ENCODE results near the gene FBXO17.
A peak's percentile ranks its signal among the peaks of the same experiment; 100 is the strongest.
"Not testable (repeated sequence)": the region's sequence is repeated elsewhere in the genome, so short reads cannot be mapped to it uniquely, and the experiment has no call there.

The FBXO17 gene

DNA sequence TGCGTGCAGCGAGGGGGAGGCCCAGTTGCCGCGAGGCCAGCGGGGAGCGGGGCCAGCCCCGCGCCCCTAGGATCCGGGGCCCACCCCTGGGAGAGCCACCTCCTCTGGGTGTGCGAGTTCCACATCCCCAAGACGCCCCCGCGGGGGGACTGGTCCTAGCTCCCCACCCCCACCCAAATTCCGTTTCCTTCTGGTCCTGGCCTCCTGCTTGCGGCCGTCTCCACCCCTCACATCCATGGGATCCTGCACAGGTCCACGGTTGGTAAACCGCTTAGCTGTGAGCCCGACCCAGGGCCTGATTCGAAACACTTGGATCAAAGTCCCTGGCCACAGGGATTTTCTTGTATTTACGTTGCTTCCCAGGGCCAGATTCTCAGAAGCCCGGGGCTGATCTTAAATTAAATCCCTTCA, 324 bp upstream of the FBXO17 start:
- ATAC-seq (replicated peaks; ENCODE audit: extremely low read depth, poor library complexity, severe bottlenecking): no peak
- Mint-ChIP-seq H3K27me3 (peaks cover 37% of the 10 kb centered on the region), H3K36me3 (ENCODE audit: insufficient read depth) (peaks cover 4% of the 10 kb centered on the region), H3K4me3 (peak overlapping the region; percentile 57), H3K4me1 (peaks cover 5% of the 10 kb centered on the region), H3K27ac (ENCODE audit: low read depth) (no peak overlapping the region), H3K9me3 (no peaks in the 10 kb centered on the region)
- DNase-seq (ENCODE audit: low spot score in 2 of 2): no peak

DNA sequence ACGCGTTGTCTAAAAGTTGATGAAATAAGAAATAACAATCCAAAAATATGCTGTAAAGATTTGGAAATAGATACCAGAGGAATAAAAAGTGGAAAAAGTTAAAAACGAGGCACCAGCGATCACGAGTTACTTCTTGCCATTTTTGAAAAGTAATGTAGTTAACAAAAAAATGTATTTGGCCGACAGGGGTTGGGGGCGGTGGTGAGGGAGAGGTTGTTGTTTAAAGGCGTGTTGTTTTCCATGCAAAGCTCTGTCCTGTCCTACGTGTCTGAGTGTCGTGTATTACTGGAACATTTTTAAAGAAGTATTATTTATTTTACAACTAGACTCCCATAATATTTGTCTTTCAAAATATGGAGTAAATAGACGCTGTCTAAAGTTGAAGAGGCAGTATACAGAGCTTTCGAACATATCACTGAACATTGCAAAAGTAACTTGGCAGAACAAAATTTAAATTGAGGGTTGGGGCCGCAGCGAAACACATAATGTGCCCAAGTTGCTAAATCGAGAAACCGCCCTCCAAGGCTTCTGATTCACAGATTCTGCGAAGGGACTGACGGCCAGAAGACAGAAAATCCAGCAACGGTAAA, 823 bp downstream of the FBXO17 start:
- DNase-seq (ENCODE audit: low spot score in 2 of 2) (no peak), ATAC-seq (replicated peaks; ENCODE audit: extremely low read depth, poor library complexity, severe bottlenecking) (no peak)
- Mint-ChIP-seq H3K27me3 (peaks cover 37% of the 10 kb centered on the region), H3K4me3 (peak overlapping the region; percentile 66), H3K4me1 (peaks cover 5% of the 10 kb centered on the region), H3K9me3 (no peaks in the 10 kb centered on the region), H3K27ac (ENCODE audit: low read depth) (peak overlapping the region; percentile 53), H3K36me3 (ENCODE audit: insufficient read depth) (peaks cover 4% of the 10 kb centered on the region)

- Mint-ChIP-seq H3K9me3 (no peaks in the 10 kb centered on the region), H3K27me3 (peaks cover 26% of the 10 kb centered on the region), H3K27ac (ENCODE audit: low read depth) (no peak overlapping the region), H3K4me1 (peaks cover 5% of the 10 kb centered on the region), H3K36me3 (ENCODE audit: insufficient read depth) (peaks cover 4% of the 10 kb centered on the region), H3K4me3 (no peak overlapping the region)
- ATAC-seq (replicated peaks; ENCODE audit: extremely low read depth, poor library complexity, severe bottlenecking): no peak
- no peak for DNase-seq (ENCODE audit: low spot score in 2 of 2)
Measured at GRCh38 chr19:38971672-38972071, 3.9 kb downstream of the FBXO17 start.

DNA sequence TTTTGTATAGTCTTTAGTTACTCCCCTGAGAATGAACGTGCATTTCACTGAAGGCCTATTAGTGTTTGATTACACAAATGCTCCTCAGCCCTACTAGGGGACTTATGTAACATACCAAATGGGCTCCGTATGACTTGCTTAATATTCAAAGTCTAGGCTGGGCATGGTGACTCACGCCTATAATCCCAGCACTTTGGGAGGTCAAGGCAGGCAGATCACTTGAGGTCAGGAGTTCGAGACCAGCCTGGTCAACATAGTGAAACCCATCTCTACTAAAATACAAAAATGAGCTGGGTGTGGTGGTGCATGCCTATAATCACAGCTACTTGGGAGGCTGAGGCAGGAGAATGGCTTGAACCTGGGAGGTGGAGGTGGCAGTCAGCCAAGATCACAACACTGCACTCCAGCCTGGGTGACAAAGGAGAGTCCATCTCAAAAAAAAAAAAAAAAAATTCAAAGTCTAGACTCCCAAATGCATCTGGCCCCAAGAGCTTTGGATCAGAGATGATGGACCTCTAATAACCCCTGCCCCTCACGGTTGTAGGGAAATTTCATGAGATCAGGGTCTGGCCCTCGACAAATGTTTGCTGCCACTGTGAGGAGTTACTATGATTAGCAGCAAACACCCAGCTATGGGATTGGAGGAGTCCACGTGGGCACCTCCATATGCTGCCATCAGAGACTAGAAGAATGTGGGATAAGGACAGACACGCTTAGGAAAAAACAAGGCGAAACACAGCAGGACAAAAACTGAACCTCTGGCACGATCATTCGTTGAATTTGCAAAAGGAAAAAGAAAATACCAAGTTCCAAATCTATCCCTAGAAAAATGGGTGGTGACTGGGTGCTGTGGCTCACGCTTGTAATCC, 4.6 kb downstream of the FBXO17 start:
- peaks cover 19% of the 10 kb centered on the region for H3K27me3 Mint-ChIP-seq
- no peak overlapping the region for H3K27ac Mint-ChIP-seq (ENCODE audit: low read depth)
- DNase-seq (ENCODE audit: low spot score in 2 of 2): no peak
- no peaks in the 10 kb centered on the region for H3K9me3 Mint-ChIP-seq
- no peak for ATAC-seq (replicated peaks; ENCODE audit: extremely low read depth, poor library complexity, severe bottlenecking)
- peaks cover 2% of the 10 kb centered on the region for H3K4me1 Mint-ChIP-seq
- no peak overlapping the region for H3K4me3 Mint-ChIP-seq
- H3K36me3 Mint-ChIP-seq (ENCODE audit: insufficient read depth): peaks cover 1% of the 10 kb centered on the region

DNA sequence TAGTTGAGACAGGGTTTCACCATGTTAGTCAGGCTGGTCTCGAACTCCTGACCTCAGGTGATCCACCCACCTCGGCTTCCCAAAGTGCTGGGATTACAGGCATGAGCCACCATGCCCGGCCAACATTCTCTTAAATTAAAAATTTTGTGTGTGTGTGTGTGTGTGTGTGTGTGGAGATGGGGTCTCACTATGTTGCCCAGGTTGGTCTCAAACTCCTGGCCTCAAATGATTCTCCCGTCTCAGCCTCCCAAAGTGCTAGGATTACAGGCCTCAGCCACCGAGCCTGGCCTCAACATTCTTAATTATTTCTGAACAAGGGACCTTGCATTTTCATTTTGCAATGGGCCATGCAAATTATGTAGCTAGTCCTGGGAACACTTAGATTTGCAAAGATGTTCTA, 9.4 kb downstream of the FBXO17 start:
- not testable (repeated sequence) for H3K9me3 Mint-ChIP-seq; H3K27me3 Mint-ChIP-seq; ATAC-seq (replicated peaks; ENCODE audit: extremely low read depth, poor library complexity, severe bottlenecking); H3K4me1 Mint-ChIP-seq; H3K4me3 Mint-ChIP-seq; H3K36me3 Mint-ChIP-seq (ENCODE audit: insufficient read depth); H3K27ac Mint-ChIP-seq (ENCODE audit: low read depth); DNase-seq (ENCODE audit: low spot score in 2 of 2)

DNA sequence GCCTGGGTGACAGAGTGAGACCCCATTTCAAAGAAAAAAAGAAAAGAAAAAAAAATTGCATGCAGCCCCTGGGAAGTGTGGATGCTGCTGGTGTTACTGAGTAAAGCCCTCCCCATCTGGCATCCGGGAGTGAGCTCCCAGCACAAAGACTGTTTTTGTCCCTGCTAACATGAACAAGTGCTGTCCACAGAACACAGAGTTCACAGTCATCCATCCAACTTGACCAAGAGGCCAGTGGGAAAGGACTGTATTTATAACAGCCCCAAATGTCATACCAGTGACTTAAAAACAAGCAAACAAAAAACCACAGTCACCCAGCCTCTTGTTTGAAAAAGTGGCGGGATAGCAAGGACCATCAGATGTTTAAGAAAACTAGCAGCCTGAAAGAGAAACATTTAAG, 10.8 kb downstream of the FBXO17 start:
- Mint-ChIP-seq H3K4me3 (no peak overlapping the region), H3K4me1 (peaks cover 8% of the 10 kb centered on the region), H3K27me3 (no peaks in the 10 kb centered on the region), H3K9me3 (no peaks in the 10 kb centered on the region), H3K36me3 (ENCODE audit: insufficient read depth) (no peaks in the 10 kb centered on the region), H3K27ac (ENCODE audit: low read depth) (no peak overlapping the region)
- ATAC-seq (replicated peaks; ENCODE audit: extremely low read depth, poor library complexity, severe bottlenecking): no peak
- no peak for DNase-seq (ENCODE audit: low spot score in 2 of 2)

- Mint-ChIP-seq H3K36me3 (ENCODE audit: insufficient read depth) (no peaks in the 10 kb centered on the region), H3K4me3 (no peak overlapping the region)
Measured at GRCh38 chr19:38959618-38960017, 15.9 kb downstream of the FBXO17 start.

GRCh38 chr19:38958301-38958700, 17.2 kb downstream of the FBXO17 start:
- no peak for ATAC-seq (replicated peaks; ENCODE audit: extremely low read depth, poor library complexity, severe bottlenecking)
- no peak overlapping the region for H3K4me3 Mint-ChIP-seq
- peaks cover 8% of the 10 kb centered on the region for H3K4me1 Mint-ChIP-seq
- H3K27me3 Mint-ChIP-seq: peaks cover 10% of the 10 kb centered on the region
- DNase-seq (ENCODE audit: low spot score in 2 of 2): no peak
- H3K36me3 Mint-ChIP-seq (ENCODE audit: insufficient read depth): peaks cover 2% of the 10 kb centered on the region
- H3K27ac Mint-ChIP-seq (ENCODE audit: low read depth): no peak overlapping the region
- no peaks in the 10 kb centered on the region for H3K9me3 Mint-ChIP-seq

More at GRCh38 chr19:38959618-38960017, 15.9 kb downstream of the FBXO17 start:
- Mint-ChIP-seq H3K4me1 (peaks cover 8% of the 10 kb centered on the region), H3K27ac (ENCODE audit: low read depth) (no peak overlapping the region), H3K27me3 (no peaks in the 10 kb centered on the region), H3K9me3 (no peaks in the 10 kb centered on the region)
- ATAC-seq (replicated peaks; ENCODE audit: extremely low read depth, poor library complexity, severe bottlenecking) (no peak), DNase-seq (ENCODE audit: low spot score in 2 of 2) (no peak)

DNA sequence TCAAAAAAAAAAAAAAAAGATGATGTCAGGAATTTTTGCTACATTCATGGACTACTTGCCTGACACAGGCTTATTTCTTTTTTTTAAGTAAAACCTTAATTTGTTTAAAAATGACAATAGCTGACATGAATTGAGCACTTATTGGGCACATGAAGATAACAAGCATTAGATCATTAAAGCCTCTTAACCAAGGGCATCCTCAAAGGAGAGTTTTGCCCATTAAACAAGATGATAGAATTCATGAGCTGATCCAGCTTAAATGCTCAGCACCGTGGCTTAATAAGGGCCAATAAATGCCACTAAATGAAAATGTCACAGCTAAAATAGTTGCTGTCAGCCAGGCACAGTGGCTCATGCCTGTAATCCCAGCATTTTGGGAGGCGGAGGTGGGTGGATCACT, 19.3 kb downstream of the FBXO17 start:
- Mint-ChIP-seq H3K27ac (ENCODE audit: low read depth) (no peak overlapping the region), H3K9me3 (no peaks in the 10 kb centered on the region), H3K27me3 (peaks cover 24% of the 10 kb centered on the region), H3K4me1 (peaks cover 6% of the 10 kb centered on the region), H3K36me3 (ENCODE audit: insufficient read depth) (peaks cover 2% of the 10 kb centered on the region), H3K4me3 (no peak overlapping the region)
- ATAC-seq (replicated peaks; ENCODE audit: extremely low read depth, poor library complexity, severe bottlenecking): no peak
- DNase-seq (ENCODE audit: low spot score in 2 of 2): no peak

DNA sequence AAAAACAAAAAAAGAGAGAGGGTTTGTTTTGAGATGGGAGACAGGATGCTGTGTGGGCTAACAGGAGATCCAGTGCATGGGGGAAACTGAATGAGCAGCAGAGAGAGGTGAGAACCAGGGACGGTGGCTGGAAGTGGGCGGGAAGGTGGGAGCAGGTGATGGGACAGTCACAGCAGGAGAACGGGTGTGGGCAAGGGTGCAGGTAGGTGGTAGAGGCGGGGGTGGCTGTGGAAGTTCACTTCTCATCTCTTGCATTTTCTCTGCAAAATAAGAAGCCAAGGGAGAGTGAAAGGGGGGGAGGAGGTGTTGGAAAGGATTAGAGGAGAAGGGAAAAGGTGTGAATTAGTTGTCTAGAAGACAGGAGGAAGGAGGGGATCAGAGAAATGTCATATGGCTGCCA, 21.9 kb downstream of the FBXO17 start:
- Mint-ChIP-seq H3K4me1 (peaks cover 13% of the 10 kb centered on the region), H3K27me3 (peaks cover 24% of the 10 kb centered on the region), H3K27ac (ENCODE audit: low read depth) (no peak overlapping the region), H3K4me3 (no peak overlapping the region), H3K9me3 (no peaks in the 10 kb centered on the region), H3K36me3 (ENCODE audit: insufficient read depth) (peaks cover 2% of the 10 kb centered on the region)
- no peak for DNase-seq (ENCODE audit: low spot score in 2 of 2)
- no peak for ATAC-seq (replicated peaks; ENCODE audit: extremely low read depth, poor library complexity, severe bottlenecking)

DNA sequence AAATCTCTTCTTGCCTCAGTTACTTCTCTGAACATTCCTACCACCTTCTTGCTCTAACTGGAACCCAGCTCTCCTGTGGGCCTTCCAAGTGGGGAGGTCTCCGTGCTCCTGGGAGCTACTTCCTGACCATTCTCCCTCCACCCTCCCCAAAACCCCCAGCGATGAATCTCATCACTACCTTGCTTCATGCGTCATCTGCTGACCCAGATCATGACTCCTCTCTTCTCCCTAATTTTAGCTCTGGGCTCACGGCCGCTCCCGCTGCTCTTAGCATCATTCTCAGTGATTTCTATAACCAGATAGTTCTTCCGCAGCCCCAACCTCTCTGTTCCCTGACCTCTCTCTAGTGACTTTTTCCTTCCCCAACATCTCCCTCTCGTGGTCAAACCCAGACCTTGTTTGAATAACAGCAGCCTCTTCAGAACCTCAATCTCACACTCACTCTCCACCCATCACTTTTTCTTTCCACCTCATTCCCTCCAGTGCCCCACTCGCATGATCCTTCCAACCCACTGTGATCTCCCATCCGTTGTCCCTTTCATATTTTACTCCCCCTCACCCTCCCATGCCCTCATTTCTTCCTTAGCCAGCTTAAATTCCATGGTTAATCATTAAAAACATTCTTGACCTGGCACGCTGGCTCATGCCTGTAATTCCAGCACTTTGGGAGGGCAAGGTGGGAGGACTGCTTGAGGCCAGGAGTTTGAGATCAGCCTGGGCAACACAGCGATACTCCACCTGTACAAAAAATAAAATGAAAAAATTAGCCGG, 23.0 kb downstream of the FBXO17 start:
- Mint-ChIP-seq H3K4me3 (no peak overlapping the region), H3K9me3 (no peaks in the 10 kb centered on the region), H3K36me3 (ENCODE audit: insufficient read depth) (peaks cover 2% of the 10 kb centered on the region), H3K27me3 (peaks cover 24% of the 10 kb centered on the region), H3K4me1 (peaks cover 13% of the 10 kb centered on the region), H3K27ac (ENCODE audit: low read depth) (no peak overlapping the region)
- no peak for DNase-seq (ENCODE audit: low spot score in 2 of 2)
- no peak for ATAC-seq (replicated peaks; ENCODE audit: extremely low read depth, poor library complexity, severe bottlenecking)

- peaks cover 2% of the 10 kb centered on the region for H3K36me3 Mint-ChIP-seq (ENCODE audit: insufficient read depth)
- peaks cover 24% of the 10 kb centered on the region for H3K27me3 Mint-ChIP-seq
- peaks cover 13% of the 10 kb centered on the region for H3K4me1 Mint-ChIP-seq
- no peak overlapping the region for H3K27ac Mint-ChIP-seq (ENCODE audit: low read depth)
- ATAC-seq (replicated peaks; ENCODE audit: extremely low read depth, poor library complexity, severe bottlenecking) (no peak), DNase-seq (ENCODE audit: low spot score in 2 of 2) (no peak)
- no peaks in the 10 kb centered on the region for H3K9me3 Mint-ChIP-seq
- no peak overlapping the region for H3K4me3 Mint-ChIP-seq
Measured at GRCh38 chr19:38951187-38951586, 24.4 kb downstream of the FBXO17 start.

All from central memory CD8-positive, alpha-beta T cell (primary cell).